Measurements from ENCODE around the gene NAALADL1. TPM values are rescaled to one million over a fixed set of nuclear protein-coding genes. Genes with fewer than 3 reads are reported as not detected.

NAALADL1 gene, protein sequence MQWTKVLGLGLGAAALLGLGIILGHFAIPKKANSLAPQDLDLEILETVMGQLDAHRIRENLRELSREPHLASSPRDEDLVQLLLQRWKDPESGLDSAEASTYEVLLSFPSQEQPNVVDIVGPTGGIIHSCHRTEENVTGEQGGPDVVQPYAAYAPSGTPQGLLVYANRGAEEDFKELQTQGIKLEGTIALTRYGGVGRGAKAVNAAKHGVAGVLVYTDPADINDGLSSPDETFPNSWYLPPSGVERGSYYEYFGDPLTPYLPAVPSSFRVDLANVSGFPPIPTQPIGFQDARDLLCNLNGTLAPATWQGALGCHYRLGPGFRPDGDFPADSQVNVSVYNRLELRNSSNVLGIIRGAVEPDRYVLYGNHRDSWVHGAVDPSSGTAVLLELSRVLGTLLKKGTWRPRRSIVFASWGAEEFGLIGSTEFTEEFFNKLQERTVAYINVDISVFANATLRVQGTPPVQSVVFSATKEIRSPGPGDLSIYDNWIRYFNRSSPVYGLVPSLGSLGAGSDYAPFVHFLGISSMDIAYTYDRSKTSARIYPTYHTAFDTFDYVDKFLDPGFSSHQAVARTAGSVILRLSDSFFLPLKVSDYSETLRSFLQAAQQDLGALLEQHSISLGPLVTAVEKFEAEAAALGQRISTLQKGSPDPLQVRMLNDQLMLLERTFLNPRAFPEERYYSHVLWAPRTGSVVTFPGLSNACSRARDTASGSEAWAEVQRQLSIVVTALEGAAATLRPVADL
- total RNA-seq, result 22.0 TPM

GRCh38 chr11:65058419-65059054, at the start of gene NAALADL1:
NAALADL1 (minus strand) TSS chr11:65058553; CDS start chr11:65058521, 32 bp downstream.

GRCh38 chr11:65095974-65096806, 37.8 kb upstream of the NAALADL1 start, which contains the start of gene VPS51:
VPS51 (plus strand) TSS chr11:65096214; CDS start chr11:65096251, 37 bp downstream.

GRCh38 chr11:65083834-65084597, 25.7 kb upstream of the NAALADL1 start, which contains the start of the genes CDCA5 and ZFPL1:
CDCA5 (minus strand) TSS chr11:65084040; CDS start chr11:65083978, 62 bp downstream.
ZFPL1 (plus strand) TSS chr11:65084222; CDS start chr11:65084699, 477 bp downstream.

DNA sequence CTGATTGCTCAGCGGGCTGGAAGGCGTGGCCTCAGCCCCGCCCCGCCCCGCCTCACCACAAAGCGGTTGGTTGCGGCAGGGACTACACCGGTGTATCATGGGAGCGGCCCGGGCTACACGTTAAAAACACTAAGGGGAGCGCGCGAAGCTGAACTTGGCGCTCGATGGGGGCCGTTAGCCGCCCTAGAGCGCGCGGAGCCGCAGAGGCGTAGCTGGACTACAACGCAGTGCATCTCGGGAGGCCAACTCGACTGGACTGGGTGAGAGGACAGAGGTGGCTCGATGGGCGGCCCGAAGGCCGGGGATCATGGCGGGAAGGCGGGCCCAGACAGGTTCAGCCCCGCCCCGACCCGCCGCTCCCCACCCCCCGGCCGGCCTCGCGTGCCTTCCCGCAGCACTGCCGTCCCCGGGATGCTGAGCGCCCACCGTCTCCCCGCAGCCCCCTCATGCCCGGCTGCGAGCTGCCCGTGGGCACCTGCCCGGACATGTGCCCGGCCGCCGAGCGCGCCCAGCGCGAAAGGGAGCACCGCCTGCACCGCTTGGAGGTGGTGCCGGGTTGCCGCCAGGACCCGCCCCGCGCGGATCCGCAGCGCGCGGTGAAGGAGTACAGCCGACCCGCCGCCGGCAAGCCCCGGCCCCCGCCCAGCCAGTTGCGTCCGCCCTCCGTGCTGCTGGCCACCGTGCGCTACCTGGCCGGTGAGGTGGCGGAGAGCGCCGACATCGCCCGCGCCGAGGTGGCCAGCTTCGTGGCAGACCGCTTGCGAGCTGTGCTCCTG, 17.3 kb downstream of the NAALADL1 start, which contains the start of gene SAC3D1:
Gene SAC3D1, plus strand, starts transcription at position 364 of the 776 bp plus-strand sequence. Its CDS starts 83 bp downstream, at position 447.

DNA sequence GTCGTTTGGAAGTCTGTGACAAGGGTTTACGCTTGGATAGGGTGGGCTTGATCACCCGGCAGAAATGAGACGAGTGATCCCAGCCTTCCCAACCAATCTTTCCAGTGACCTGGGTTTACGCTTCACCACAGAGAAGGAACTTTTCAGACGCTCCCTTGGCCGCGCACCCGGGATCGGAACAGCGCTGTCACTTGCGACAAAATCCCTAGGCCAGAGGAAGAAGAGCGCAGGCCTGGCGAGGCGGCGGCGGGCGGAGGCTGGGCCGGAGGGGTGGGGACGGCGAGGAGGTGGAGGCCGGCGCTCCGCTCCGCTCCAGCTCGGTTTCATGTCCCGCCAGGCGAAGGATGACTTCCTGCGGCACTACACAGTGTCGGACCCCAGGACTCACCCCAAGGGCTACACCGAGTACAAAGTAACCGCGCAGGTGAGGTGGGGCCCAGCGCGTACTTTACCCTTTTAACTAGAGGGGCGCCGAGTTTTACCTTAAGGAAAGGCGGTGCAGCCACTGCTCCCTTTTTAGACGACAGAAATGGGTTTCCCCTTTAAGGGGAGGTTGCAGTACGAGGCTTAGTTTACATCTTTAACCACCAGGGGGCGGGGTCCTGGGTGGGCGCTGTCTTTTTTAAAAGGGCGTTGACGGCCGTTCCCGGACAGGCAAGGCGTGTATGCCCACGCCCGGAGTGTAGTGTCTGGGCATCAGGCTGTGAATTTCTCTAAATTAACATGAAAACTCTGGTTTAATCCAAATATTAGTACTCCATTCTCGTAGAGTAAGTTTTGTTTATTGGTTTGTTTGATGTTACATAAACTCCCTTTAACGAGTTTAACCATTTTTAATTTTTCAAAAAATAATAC, 30.9 kb downstream of the NAALADL1 start, which contains the start of gene SNX15:
Gene SNX15, plus strand, starts transcription at position 227 of the 855 bp plus-strand sequence. Its CDS starts 99 bp downstream, at position 326.

DNA sequence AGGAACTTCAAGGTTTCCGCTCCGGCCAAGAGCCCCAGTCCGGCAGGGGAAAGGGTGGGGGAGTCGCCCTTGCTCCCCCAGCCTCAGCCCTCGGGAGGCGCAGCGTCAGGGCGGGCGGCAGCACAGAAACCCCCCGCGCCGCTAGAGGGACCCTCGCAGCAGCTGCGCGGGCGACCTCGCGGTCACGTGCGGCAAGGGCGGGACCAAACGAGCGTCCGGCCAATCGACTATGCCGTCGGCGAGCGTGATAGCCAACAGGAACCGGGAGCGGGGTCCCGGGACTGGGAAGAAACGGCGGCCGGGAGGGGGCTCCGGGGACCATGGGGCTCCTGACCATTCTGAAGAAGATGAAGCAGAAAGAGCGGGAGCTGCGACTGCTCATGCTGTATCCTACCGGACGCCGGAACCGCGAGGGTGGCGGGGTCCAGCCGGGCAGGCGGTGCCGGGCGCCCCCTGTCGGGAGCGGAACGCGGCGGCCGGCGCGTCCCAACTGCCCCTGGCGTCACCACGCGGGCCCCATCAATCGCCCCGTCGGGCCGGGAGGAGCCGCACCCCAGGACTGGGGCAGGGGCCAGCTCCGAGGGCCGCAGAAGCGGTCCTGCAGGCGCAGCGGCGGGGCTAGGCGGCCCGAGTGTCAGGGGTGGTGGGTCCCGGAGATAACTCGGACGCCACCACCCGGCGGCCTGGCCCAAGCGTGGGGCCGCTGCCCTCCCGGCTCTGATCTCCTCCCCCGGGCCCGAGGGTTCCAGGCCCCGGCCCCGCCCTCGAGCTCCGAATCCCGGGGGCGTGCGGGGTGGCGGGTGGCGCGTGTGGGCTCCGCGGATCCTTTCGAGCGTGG, 44.2 kb downstream of the NAALADL1 start, which contains the start of gene ARL2:
Gene ARL2, plus strand, starts transcription at position 273 of the 838 bp plus-strand sequence. Its CDS starts 48 bp downstream, at position 321.

GRCh38 chr11:64996710-64997380, 61.5 kb downstream of the NAALADL1 start, which contains the start of gene BATF2:
BATF2 (minus strand) TSS chr11:64996971; CDS start chr11:64996914, 57 bp downstream.

Other genes with a start within 250 kb of the NAALADL1 start
- 24.4 TPM for gene MEN1, start 248.0 kb downstream of the NAALADL1 start, total RNA-seq
- gene CDC42BPG, start 213.9 kb downstream of the NAALADL1 start, total RNA-seq, result 2.4 TPM
- gene EHD1, start 179.9 kb downstream of the NAALADL1 start, total RNA-seq, result 64.3 TPM
- 15.8 TPM for gene ATG2A, start 141.3 kb downstream of the NAALADL1 start, total RNA-seq
- gene PPP2R5B, start 133.9 kb downstream of the NAALADL1 start, total RNA-seq, result 23.0 TPM
- not detected for gene GPHA2, start 122.7 kb downstream of the NAALADL1 start, total RNA-seq
- gene MAJIN, start 86.4 kb downstream of the NAALADL1 start, total RNA-seq, result not detected
- 0.16 TPM for gene BATF2, start 61.6 kb downstream of the NAALADL1 start, total RNA-seq
- gene ARL2, start 44.4 kb downstream of the NAALADL1 start, total RNA-seq, result 76.0 TPM
- gene SNX15, start 31.1 kb downstream of the NAALADL1 start, total RNA-seq, result 15.1 TPM
- gene SAC3D1, start 17.3 kb downstream of the NAALADL1 start, total RNA-seq, result 6.2 TPM
- gene CDCA5, start 25.5 kb upstream of the NAALADL1 start, total RNA-seq, result 3.7 TPM
- 28.7 TPM for gene ZFPL1, start 25.7 kb upstream of the NAALADL1 start, total RNA-seq
- 643 TPM for gene VPS51, start 37.7 kb upstream of the NAALADL1 start, total RNA-seq
- gene TM7SF2, start 53.3 kb upstream of the NAALADL1 start, total RNA-seq, result 45.1 TPM
- gene ZNHIT2, start 59.1 kb upstream of the NAALADL1 start, total RNA-seq, result 6.6 TPM
- 256 TPM for gene FAU, start 63.6 kb upstream of the NAALADL1 start, total RNA-seq
- gene MRPL49, start 63.8 kb upstream of the NAALADL1 start, total RNA-seq, result 62.3 TPM
- gene SYVN1, start 76.0 kb upstream of the NAALADL1 start, total RNA-seq, result 29.2 TPM
- gene SPDYC, start 111.7 kb upstream of the NAALADL1 start, total RNA-seq, result not detected
- 91.5 TPM for gene CAPN1, start 123.4 kb upstream of the NAALADL1 start, total RNA-seq
- 8.9 TPM for gene POLA2, start 203.4 kb upstream of the NAALADL1 start, total RNA-seq